CD4-positive, alpha-beta T cell treated with Interleukin-6 at 100 ng/mL for 8 hours (primary cell): ENCODE results near the gene BIRC7.

Experiments
- DNase-seq: peaks from one replicate; pipeline ENCODE4 v3.0.0-alpha.2; 2020; ENCODE audit warnings: mixed read lengths, low spot score

The BIRC7 gene, protein sequence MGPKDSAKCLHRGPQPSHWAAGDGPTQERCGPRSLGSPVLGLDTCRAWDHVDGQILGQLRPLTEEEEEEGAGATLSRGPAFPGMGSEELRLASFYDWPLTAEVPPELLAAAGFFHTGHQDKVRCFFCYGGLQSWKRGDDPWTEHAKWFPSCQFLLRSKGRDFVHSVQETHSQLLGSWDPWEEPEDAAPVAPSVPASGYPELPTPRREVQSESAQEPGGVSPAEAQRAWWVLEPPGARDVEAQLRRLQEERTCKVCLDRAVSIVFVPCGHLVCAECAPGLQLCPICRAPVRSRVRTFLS

DNA sequence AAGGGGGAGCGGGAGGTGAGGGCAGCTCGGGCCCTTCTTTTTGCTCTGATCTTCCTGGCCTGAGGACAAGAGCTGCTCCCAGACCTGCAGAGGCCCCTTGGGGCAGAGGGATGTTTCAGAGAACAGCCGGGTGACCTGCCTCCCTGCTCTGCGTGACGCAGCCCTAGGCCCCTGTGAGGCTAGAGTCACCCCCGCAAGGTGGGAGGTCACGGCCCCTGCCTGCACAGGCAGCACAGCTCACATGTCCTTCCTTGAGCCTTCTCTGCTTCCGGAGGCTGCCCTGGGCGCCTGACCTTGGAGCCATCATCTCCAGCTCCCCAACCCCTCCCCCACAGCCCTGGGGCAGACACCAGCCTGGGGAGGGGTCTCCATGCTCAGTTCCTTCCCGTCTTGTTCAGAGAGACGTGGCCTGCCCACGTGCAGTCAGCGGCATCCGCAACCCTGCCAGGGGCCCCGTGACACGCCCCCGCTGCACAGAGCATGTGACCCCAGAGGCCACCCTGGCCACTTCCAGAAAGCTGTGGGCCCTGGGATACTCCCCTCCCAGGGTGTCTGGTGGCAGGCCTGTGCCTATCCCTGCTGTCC is at the start of gene BIRC7:
Gene BIRC7, plus strand, starts transcription at position 507 of the 585 bp plus-strand sequence. CDS start 192 bp downstream, outside the sequence.
- no peak for DNase-seq

DNA sequence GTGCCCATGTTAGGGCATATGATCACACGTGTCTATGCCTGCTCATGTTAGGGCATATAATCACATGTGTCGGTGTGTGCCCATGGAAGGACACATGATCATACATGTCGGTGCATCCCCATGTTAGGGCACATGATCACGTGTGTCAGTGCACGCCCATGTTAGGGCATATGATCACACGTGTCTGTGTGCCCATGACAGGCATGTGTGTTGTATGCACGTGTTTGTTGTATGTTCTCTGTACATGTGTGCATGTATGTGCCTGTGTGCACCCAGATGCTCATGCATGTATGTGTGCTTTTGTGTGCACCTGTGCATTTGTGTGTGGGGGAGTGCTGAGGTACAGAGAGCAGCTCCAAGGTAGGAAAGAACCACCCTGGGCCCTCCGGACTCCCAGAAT is 49.6 kb upstream of the BIRC7 start:
- DNase-seq, result no peak

DNA sequence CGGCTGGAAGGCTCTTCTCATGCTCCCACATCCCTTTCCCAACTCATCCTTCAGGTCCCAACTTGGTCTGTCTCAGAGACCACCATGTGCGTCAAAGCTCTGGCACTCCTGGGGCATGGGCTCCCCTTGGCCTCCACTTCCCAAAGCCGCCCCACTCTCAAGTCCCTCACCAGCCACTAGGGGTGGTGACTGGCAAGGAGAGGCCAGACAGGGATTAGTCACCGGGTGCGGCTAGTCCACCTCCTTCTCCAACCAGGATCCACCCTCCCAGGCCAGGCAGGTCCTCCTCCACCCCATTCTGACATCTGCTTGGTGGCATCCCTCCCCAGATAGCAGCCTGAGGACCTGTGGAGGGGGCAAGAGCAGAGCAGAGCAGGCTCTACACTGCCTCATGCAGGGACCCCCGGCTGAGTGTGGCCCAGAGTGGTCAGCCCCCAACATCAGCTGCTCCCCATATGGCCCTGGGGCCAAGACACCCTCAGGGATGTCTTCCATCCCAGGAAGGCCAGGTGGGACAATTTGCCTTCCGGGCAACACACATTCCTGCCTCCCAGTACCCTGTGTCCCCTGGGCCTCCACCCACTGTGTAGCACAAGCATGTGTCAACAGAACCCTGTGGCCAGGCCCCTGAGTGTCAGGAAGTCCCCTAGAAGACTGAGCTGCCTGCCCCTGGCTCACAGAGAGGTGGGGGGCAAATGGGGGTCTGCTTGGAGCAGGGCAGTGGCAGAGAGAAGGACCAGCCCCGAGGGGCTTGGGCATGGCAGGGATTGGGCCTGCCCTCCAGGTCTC is 49.0 kb upstream of the BIRC7 start:
- DNase-seq, result no peak

DNA sequence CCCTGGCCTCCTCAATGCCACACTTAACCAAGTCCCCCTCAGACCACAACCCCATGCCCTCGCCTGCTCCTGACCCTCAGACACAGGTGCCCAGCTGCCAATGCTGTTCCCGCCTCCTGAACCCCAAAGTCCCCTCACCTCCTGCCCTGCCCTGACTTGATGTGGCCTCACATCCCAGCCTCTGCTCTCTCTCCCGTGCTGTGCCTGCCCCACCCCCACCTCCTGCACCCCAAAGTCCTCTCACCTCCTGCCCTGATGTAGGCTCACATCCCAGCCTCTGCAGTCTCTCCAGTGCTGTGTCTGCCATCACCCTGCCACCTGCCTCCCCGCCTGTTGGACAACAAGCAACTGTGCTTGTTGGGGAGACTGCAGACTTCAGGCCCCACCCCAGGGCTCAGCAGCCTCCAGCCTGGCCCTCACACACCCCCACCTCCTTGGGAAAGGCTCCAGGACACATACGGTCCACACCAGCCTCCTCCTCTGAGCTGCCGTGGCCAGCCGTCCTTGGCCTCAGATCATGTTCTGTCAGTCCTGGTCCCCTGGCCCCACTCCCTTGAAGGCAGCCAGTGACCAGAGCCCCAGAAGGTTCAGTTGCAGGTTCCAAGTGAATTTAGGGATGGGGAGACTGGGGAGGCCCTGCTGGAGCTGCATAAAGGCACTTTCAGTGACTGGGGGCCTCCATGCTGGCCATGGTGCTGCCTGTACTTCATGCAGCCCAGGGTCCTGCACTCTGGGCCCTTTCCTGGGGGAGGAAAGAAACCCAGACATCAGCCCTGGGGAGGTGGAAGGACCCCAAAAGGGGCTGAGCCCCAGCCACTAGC is 48.2 kb upstream of the BIRC7 start:
- no peak for DNase-seq

GRCh38 chr20:63188159-63188442 is 47.6 kb upstream of the BIRC7 start:
- no peak for DNase-seq

DNA sequence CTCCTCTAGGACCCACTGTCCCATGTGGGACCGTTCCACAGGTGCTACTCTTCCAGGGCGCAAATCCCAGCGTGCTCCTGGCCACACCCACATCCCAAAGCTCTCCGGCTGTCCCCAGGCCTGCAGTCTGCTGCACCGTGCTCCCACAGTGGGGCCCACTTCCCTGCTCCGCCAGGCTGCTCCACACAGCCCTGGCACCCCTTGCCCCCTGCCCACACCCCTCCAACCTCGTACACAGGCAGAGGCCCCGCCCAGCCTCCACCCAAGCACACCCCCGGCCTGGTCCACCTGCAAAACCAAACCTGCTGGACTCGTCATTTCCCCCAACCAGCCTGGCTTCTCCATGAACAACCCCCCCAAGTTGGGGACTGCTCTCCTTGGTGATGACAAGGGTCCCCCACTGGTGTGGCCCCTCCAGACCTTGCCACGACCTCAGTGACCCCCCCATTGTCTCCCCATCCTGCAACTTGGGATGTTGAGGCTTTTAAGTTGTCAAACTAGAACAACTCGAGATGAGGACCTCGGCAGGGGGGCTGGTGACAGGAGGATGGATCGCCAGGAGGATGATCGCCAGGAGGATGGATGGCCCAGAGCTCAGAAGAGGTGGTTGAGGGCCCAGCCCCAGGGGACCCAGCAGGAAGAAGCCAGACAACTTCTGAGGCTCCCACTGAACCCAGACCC is 46.9 kb upstream of the BIRC7 start:
- DNase-seq, result no peak

DNA sequence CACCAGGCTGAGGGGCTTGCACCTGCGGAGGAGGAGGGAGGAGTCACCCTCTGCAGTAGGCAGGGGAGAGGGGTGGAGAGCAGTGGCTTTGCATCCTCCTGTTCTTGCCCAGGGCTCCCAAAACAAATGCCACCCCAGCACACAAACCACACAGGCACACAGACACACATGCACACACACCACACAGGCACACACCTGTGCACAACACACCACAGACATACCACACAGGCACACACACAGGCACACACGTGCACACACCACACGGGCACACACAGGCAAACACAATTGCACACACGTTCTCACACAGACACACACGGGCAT is 46.4 kb upstream of the BIRC7 start:
- DNase-seq, result no peak

DNA sequence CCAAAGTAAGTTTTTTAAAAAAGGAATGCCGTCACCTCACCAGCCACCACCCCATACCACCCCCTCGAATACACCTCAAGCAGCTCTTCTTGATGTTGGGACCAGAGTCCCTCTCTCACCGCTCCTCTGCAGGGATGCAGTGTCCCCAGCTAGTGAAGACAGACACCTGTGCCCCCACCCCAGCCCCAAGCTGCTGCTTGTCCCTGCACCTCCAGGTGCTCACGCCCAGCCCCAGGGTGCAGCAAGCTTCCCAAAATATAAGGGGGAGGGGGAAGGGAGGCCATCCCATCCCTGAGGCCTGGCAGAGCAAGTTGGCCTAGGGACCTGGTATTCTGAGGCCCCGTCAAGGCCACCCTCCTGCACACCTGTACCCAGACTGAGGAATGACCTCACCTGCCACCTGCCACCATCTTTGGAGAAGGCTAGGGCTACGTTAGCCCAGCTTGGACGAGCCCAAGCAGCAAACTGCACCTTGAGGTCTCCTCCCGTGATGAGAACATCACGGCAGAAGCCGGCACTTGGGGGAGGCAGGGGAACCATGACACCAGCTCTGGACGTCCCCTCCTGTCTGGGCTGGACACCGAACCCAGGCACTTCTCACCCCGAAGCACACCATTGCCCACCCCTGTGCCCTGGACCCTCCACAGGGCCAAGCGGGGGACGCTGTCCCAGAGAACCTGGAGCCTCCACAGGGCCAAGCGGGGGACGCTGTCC is 45.7 kb upstream of the BIRC7 start:
- no peak for DNase-seq

DNA sequence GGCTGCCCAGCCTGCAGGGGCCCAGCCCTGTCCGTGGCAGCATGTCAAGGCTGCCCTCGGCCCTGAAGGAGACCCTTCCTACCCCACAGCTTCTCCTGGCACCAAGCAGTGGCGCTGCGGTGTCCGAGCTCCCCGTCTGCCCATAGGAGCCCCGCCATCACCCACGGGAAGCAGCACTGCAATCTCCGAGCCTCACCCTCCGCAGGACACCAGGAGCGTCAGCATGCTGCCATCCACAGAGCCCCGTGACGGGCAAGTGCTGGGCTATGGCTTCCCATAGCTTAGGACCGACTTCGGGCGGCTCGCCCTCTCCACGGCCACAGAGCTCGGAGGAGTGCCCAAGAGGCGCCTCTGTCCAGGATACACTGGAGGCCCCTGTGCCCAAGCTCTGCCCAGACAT is 44.9 kb upstream of the BIRC7 start:
- DNase-seq, result no peak

DNA sequence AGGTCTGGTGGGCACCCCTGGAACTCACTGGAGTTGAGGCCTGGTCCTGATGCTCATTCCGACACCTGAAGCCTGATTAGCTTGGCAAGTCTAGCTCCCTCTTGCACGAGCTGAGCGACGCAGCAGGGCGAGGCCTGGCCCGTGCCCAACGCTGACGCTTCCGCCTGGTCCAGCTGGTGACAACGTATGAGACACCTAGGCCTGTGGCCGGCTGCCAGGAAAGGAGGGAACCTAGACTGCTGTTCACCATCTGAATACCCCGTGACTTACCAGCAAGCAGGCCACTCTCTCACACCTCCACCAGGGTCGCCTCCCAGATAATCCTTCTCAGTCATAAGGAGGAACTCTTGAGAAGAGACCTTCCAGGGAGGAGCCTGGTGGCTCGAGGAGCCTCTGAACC is 44.3 kb upstream of the BIRC7 start:
- no peak for DNase-seq

DNA sequence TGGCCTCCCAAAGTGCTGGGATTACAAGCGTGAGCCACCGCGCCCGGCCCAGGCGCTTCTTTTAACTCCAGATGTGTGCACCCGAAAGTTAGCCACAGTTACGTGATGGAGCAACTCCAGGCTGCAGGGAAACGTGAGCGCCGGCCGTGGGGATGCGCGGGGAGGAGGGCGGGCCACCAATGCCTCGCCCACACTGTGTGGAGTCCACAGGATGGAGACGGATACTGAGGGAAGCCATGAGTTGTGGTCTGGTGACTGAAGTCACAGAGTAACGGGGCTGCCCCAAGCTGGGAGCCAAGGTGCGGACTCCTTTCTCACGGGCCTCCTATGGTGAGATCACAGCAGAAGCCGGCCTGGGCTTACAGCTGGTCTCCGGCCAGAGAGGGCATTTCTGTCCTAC is 43.0 kb upstream of the BIRC7 start:
- DNase-seq, result no peak

- DNase-seq, result no peak
Observed at GRCh38 chr20:63194007-63194796, 41.5 kb upstream of the BIRC7 start.

- DNase-seq, result no peak
Observed at GRCh38 chr20:63194797-63195173, 40.9 kb upstream of the BIRC7 start.

DNA sequence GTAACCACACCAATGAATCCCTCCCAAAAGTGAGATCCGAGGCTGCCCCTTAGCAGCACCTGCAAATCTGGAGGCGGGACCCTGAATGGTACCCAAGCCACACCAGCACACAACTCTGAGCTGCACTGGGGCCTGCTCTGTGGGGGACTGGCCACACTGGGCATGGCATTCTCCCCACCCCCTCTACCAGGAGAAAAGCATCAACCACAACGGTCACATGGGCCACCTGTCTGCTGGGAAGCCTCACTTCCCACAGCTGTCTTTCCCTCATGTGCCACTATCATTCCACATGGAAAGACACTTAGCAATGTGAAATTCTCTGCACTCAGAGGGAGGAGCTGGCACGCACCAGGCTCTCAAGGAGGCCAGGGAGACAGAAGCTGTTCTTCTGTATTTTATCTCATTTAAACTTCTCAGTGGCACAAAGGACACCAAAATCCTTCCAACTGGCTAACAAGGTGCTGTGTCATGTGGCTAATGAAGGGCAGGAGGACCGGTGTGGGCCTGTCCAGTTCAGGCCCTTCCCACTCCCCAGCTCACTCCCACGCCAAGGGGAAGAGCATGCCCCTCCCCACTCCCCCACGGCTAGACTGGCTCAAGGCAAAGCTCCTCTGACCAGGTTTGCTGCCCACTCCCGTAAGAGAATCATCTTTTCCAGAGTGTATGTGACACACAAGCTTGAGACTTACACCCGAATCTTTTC is 38.8 kb upstream of the BIRC7 start:
- no peak for DNase-seq

- no peak for DNase-seq
Observed at GRCh38 chr20:63198606-63199005, 37.1 kb upstream of the BIRC7 start.

DNA sequence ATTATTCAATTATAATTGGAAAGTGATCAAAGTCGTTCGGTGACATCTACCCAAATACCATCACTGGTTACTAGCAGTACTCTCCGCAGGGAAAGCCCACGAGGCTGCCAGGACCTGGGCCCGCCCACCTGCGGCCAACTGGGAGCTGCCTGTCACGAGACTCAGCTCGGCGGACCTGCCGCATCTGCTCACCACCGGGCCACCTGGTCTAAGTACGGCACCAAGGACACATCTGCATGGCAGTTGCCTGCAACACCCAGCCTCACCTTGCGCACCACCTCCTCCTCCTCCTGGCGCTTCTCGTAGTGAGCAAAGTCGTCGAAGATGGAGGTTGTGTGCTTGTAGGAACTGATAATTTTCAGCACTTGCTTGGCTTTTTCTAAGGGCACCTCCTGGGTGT is 33.7 kb upstream of the BIRC7 start:
- no peak for DNase-seq

DNA sequence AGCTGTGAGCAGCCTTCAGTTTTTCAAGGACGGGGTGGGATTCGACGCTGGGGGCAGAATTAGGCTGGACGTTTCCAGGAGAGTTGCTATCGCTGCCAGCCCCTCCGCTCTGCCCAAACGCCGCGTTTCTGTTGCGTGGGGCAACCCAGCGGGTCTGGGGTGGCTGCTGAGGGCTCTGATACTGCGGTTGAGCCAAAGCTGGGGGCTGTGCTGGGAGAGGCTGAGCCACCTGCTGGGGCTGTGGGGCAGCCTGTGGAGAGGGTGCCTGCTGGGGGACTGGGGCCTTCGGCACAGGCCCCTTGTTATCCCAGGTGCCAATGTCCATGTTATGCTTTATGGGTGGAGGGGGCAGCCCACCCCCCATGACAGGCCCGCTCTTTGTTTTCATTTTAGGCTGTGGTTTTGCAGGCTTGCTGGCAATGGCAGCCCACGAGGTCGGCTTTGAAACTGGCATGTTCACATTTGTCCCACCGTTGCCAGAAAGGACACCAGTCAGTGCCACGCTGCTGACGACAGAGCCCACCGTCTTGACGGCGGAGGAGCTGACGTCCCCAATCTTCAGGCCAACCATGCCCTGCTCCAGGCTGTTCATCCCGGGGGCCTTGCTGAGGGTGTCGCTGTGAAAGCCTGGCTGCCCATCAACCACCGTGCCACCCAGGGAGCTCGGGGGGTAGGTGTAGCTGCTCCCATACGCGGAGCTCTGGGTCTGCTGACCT is 32.7 kb upstream of the BIRC7 start:
- no peak for DNase-seq

DNA sequence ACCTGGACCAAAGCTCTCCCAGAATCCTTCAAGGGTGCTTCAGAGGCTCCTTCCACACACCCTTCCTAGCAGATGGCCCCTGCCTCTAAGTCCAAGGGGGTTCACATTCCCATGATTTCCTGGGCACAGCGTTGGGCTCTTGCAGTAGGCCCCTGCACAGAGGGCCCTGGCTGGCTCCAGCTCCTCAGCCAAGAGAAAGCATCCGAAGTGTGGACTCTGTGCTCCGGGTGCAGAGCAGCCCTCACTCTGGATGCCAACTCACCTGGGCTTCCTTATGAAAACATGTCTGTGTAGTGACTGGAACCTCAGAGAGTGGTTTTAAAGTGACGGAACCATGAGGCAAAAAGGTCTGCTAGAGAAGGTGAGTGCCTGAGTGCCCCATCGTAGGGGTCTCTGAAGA is 31.3 kb upstream of the BIRC7 start:
- no peak for DNase-seq

- no peak for DNase-seq
Observed at GRCh38 chr20:63205896-63206295, 29.8 kb upstream of the BIRC7 start.

GRCh38 chr20:63206878-63207277 is 28.8 kb upstream of the BIRC7 start:
- no peak for DNase-seq
